Pancreas (tissue), 10 donors: ENCODE measurements around the gene BUD13. TPM values are rescaled to one million over a fixed set of nuclear protein-coding genes. Genes with fewer than 3 reads are reported as not detected.

Source experiments
- ATAC-seq, 4 donors: fragments of 200-7000 bp; cut with Tn5 transposase; one replicate each; pipeline versions ENCODE4 v1.8.0 to v1.9.1; 2020; ENCODE audit warnings: mild to moderate bottlenecking in 4 of 4, moderate library complexity in 4 of 4
- DNase-seq, 6 donors: peaks; one replicate each; pipeline ENCODE4 v3.0.0-alpha.2; 2020
- FAIRE-seq: peaks from 2 replicates; lab custom pipeline; 2012; peaks lifted over from hg19 to GRCh38; lab: Jason Lieb, UNC
- H3K27ac ChIP-seq, 4 donors: fragments of 200-600 bp; sonication (generic); 1 replicate in 3 of 4; 2 replicates in 1 of 4; pipeline versions ENCODE4 v1.5.0 to v1.8.0; 2020
- H3K27me3 ChIP-seq, 4 donors: fragments of 200-600 bp; one replicate each; pipeline ENCODE4 v1.8.0; 2021
- H3K36me3 ChIP-seq, 3 donors: fragments of 200-600 bp; sonication (generic) in 1 of 3; one replicate each; pipeline versions ENCODE4 v1.5.0 to v1.8.0; 2020 to 2021
- H3K4me1 ChIP-seq, 3 donors: fragments of 200-600 bp; one replicate each; pipeline ENCODE4 v1.8.0; 2021
- H3K4me3 ChIP-seq, 4 donors: fragments of 200-600 bp; sonication (generic) in 2 of 4; one replicate each; pipeline versions ENCODE4 v1.5.0 to v1.8.0; 2020 to 2021
- H3K9me3 ChIP-seq, 4 donors: fragments of 200-600 bp; one replicate each; pipeline ENCODE4 v1.8.0; 2021
- WGBS, 2 donors: extraction: QIAGEN DNeasy Blood & Tissue Kit; methylation state at CpG; one replicate each; pipeline ENCODE4 v1.1.7; 2013; 5-methylcytosine and 5-hydroxymethylcytosine counted together
- intact Hi-C, 3 donors: fragments of 100-400 bp; cut with DNase I; formaldehyde crosslinking; loops; one replicate each; pipeline versions ENCODE4 v1.11.1 to v1.14.2; 2022
- polyA plus RNA-seq, 2 donors: library from polyadenylated mRNA; stranded (reverse); fragments of 200-250 nt; gene quantifications; one replicate each; pipeline ENCODE4 v1.2.3, GENCODE V29; 2013
- total RNA-seq, 6 donors: library from RNA; stranded (reverse); fragmentation: NEBNext Ultra II Directional in 4 of 6; extraction: Animal tissue kit (Norgen Biotek cat#: 25700) in 4 of 6; gene quantifications; one replicate each; pipeline versions ENCODE4 v1.2.1 to v1.2.4, GENCODE V29; 2021 to 2023
- TF ChIP-seq, protein P1 (sequence below), 4 donors: fragments of 200-600 bp; sonication (generic) in 3 of 4; IDR thresholded peaks; one replicate each; pipeline versions ENCODE4 v1.5.0 to v1.8.0; 2021; ENCODE audit warnings: antibody characterized with exemption in 4 of 4
- donor health status: healthy with polysubstance abuse.
- donor health status: DM: no; HTN: no; CAD: no; lungs with moderate emphysema.
- donor health status: DM: no; HTN: no; CAD: no.
- donor health status: control.
- donor health status: control.
- donor health status: Bipolar disorder and iron deficiency.
- donor health status: DM: yes; HTN: yes; CAD: no.
- donor health status: DM: no; HTN: no; CAD: no.
- donor health status: DM: no; HTN: no; CAD: no.
- donor health status: DM: yes; HTN: yes; CAD: no.

Gene BUD13
- total and polyA plus RNA-seq, 8 donors, result 5.2 to 15.6 (median 7.2) TPM

DNA sequence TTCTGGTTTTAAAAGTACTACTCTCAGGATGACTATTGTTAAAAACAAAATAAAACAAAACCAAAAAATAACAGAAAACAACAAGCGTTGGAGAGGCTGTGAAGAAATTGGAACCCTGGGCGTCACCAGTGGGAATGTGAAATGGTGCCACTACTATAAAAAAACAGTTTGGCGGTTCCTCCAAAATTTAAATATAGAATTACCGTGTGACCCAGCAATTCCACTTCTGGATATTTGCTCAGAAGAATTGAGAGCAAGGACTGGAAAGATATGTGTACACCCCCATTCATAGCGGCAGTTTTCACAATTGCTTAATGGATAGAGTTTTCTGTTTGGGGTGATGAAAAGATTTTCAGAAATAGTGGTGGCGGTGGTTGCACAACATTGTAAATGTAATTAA, 41.7 kb upstream of the BUD13 start:
- intact Hi-C loops, result no loop called here
- Histone ChIP-seq H3K27ac (no peak overlapping the region), H3K36me3 (no peaks in the 10 kb centered on the region), H3K27me3 (no peaks in the 10 kb centered on the region), H3K4me3 (no peak overlapping the region), H3K9me3 (no peaks in the 10 kb centered on the region), H3K4me1 (peaks cover 0 to 12% (median 7%) of the 10 kb centered on the region in 3 donors)
- ATAC-seq, result no peak
- 92 to 95% methylated on average over 6 of the region's 6 CpGs for WGBS, 2 donors
- TF ChIP-seq, protein P1, sequence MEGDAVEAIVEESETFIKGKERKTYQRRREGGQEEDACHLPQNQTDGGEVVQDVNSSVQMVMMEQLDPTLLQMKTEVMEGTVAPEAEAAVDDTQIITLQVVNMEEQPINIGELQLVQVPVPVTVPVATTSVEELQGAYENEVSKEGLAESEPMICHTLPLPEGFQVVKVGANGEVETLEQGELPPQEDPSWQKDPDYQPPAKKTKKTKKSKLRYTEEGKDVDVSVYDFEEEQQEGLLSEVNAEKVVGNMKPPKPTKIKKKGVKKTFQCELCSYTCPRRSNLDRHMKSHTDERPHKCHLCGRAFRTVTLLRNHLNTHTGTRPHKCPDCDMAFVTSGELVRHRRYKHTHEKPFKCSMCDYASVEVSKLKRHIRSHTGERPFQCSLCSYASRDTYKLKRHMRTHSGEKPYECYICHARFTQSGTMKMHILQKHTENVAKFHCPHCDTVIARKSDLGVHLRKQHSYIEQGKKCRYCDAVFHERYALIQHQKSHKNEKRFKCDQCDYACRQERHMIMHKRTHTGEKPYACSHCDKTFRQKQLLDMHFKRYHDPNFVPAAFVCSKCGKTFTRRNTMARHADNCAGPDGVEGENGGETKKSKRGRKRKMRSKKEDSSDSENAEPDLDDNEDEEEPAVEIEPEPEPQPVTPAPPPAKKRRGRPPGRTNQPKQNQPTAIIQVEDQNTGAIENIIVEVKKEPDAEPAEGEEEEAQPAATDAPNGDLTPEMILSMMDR (IDR thresholded peaks at IDR 0.05), result no peak
- no peak for DNase-seq
- no peak for FAIRE-seq

DNA sequence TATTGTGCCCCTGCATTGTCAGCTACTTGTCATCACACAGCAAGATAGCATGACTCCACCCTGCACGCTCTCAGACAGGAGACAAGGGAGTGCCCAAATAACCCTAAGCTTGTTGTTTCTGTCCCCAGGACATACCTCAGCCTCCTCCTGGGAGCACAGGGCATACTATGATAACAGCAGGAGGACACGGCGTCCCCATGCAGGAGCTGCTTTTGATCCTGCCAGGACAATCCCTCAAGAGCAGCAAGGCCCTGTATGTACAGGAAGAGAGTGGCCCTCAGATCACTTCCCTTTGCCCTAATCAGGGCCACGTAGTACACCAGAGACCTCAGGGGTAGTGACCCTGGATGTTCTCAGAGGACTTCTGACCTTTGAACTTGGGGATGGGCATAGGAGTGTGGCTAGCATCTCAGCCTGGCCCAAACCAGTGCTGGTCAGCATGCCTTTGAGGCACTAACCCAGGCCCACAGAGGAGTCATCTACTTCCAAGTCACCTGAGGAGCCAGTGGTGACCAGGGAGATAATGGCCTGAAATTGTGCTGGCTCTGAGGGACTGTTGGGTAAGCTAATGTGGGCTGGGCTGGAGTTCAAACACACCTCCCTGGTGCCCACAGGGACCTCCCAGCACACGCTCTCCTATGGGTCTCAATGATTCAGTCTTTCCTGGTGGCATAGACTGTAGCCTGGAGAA, 41.1 kb upstream of the BUD13 start:
- ATAC-seq, result no peak
- no peak overlapping the region for H3K4me3 ChIP-seq
- H3K27ac ChIP-seq, result no peak overlapping the region
- DNase-seq, result no peak
- no peak for FAIRE-seq
- TF ChIP-seq, protein P1 (IDR thresholded peaks at IDR 0.05), result no peak
- 68 to 77% methylated on average over 5 of the region's 5 CpGs for WGBS, 2 donors
- no peaks in the 10 kb centered on the region for H3K9me3 ChIP-seq
- H3K4me1 ChIP-seq, result peaks cover 3 to 17% (median 9%) of the 10 kb centered on the region in 3 donors
- no peaks in the 10 kb centered on the region for H3K36me3 ChIP-seq
- intact Hi-C loops, result no loop called here
- no peaks in the 10 kb centered on the region for H3K27me3 ChIP-seq

DNA sequence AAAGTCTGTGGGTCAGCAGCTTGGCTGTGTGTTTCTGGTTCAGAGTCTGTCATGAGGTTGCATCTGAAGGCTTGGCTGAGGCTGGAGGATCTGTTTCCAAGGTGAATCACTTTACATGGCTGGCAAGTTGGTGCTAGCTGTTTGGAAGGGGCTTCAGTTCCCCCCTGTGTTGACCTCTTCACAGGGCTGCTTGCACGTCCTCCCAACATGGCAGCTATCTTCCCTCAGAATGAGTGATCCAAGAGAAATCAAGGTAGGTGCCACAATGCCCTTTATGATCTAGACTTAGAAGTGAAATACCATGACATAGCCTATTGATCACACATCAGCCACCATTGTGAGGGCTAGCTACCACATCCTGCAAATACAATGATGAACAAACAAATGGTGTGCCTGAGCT, 40.4 kb upstream of the BUD13 start:
- DNase-seq (no peak), ATAC-seq (no peak), FAIRE-seq (no peak)
- intact Hi-C loops, result no loop called here
- 95 to 100% methylated on average over 1 of the region's 1 CpG for WGBS, 2 donors
- H3K27me3 ChIP-seq, result no peaks in the 10 kb centered on the region
- no peaks in the 10 kb centered on the region for H3K36me3 ChIP-seq
- no peaks in the 10 kb centered on the region for H3K9me3 ChIP-seq
- H3K4me3 ChIP-seq, result no peak overlapping the region
- peaks cover 8 to 20% (median 9%) of the 10 kb centered on the region in 3 donors for H3K4me1 ChIP-seq
- TF ChIP-seq, protein P1 (IDR thresholded peaks at IDR 0.05), result no peak
- H3K27ac ChIP-seq, result no peak overlapping the region

DNA sequence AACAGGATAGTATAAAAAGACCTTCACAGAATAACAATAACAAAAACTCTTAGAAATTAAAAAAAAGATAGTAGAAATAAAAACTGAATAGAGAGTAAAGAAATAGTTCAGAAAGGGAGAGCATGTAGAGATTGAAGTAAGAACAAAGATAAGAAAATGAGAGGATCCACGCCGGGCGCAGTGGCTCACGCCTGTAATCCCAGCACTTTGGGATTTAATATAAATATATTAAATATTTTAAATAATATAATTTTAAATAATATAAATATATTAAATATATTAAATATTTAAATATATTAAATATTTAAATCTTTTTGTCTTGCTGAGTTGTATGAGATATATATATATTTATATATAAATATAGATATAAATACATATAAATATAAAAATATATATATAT, 39.3 kb upstream of the BUD13 start:
- FAIRE-seq, result peak; percentile 99
- no peak overlapping the region for H3K27ac ChIP-seq
- H3K27me3 ChIP-seq, result no peaks in the 10 kb centered on the region
- no peaks in the 10 kb centered on the region for H3K9me3 ChIP-seq
- no peak for DNase-seq
- ATAC-seq, result no peak
- intact Hi-C loops, result no loop called here
- H3K4me3 ChIP-seq, result no peak overlapping the region
- H3K36me3 ChIP-seq, result no peaks in the 10 kb centered on the region
- WGBS, 2 donors, result 95 to 100% methylated on average over 4 of the region's 4 CpGs
- peaks cover 15 to 30% (median 17%) of the 10 kb centered on the region in 3 donors for H3K4me1 ChIP-seq
- TF ChIP-seq, protein P1 (IDR thresholded peaks at IDR 0.05), result no peak

DNA sequence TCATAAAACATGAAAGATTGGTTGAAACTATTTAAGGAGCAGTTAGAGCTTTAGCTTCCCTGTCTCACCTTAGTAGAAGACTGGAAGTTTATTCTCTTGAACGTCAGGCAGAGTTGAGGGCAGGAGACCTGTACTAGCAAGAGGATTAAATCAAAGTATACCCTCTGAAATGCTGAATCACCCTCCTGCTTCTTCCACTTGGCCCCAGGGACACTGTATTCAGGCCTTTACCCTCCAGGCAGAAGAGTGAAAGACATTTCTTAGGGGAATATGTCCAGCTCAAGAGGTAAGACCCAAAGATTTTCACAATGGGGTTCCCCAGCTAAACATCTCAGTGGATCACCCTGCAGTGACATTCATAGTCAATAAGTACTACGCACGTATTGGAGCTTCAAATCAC, 38.4 kb upstream of the BUD13 start:
- no peak overlapping the region for H3K4me3 ChIP-seq
- peaks cover 15 to 34% (median 17%) of the 10 kb centered on the region in 3 donors for H3K4me1 ChIP-seq
- no peaks in the 10 kb centered on the region for H3K27me3 ChIP-seq
- H3K27ac ChIP-seq, result no peak overlapping the region
- DNase-seq (no peak), ATAC-seq (no peak), FAIRE-seq (no peak)
- no peaks in the 10 kb centered on the region for H3K36me3 ChIP-seq
- H3K9me3 ChIP-seq, result no peaks in the 10 kb centered on the region
- intact Hi-C loops, result no loop called here
- TF ChIP-seq, protein P1 (IDR thresholded peaks at IDR 0.05), result no peak
- 80 to 91% methylated on average over 3 of the region's 3 CpGs for WGBS, 2 donors
